IPS DF 19.7 (cell line): ENCODE data around the gene FAM219A.
"Not testable (repeated sequence)": the region's sequence is repeated elsewhere in the genome, so short reads cannot be mapped to it uniquely, and the experiment has no call there.

ENCODE experiments used
- DNase-seq: peaks from one replicate; pipeline ENCODE4 v3.0.0-alpha.2; 2013; ENCODE audit warnings: low read depth, low spot score

Gene FAM219A

GRCh38 chr9:34376596-34377403 lies 81.6 kb downstream of the FAM219A start, which contains the start of gene MYORG:
Gene MYORG (minus strand): TSS chr9:34376898. CDS start chr9:34372943, 3,955 bp downstream.
- peak; percentile 91 for DNase-seq

GRCh38 chr9:34375901-34376595 lies 82.3 kb downstream of the FAM219A start:
- DNase-seq: no peak

- DNase-seq: no peak
Observed at GRCh38 chr9:34374905-34375552, 83.3 kb downstream of the FAM219A start.

- DNase-seq: no peak
Observed at GRCh38 chr9:34374339-34374738, 84.0 kb downstream of the FAM219A start.

GRCh38 chr9:34373749-34374148 lies 84.6 kb downstream of the FAM219A start:
- no peak for DNase-seq

GRCh38 chr9:34372467-34373011 lies 85.8 kb downstream of the FAM219A start:
- no peak for DNase-seq

DNA sequence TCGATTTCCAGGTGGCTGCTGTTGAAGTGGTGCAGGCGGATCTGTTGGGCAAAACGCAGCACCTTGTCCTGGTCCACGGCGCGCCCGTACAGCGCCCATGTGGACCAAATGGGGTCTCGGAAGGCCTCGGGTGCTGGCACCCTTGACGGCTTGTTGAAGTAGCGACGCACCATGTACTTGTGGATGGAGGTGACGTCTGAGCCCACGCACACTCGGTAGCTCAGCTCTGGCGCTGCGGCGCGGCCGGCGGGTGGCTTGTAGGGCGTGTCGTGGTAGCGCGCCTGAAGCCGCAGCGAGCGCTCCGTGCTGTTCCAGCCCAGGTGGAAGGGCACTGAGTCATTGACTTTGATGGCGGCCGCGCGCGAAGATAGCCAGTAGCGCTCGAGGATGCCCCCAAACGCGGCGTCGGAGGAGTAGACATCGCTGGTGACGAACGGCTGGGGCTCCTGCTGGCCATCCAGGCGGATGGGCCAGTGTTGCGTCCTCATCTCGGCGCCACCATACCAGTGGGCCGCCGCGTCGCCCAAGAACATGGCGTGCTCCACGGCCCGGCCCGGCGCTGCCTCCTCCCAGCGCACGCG lies 86.4 kb downstream of the FAM219A start:
- no peak for DNase-seq

DNA sequence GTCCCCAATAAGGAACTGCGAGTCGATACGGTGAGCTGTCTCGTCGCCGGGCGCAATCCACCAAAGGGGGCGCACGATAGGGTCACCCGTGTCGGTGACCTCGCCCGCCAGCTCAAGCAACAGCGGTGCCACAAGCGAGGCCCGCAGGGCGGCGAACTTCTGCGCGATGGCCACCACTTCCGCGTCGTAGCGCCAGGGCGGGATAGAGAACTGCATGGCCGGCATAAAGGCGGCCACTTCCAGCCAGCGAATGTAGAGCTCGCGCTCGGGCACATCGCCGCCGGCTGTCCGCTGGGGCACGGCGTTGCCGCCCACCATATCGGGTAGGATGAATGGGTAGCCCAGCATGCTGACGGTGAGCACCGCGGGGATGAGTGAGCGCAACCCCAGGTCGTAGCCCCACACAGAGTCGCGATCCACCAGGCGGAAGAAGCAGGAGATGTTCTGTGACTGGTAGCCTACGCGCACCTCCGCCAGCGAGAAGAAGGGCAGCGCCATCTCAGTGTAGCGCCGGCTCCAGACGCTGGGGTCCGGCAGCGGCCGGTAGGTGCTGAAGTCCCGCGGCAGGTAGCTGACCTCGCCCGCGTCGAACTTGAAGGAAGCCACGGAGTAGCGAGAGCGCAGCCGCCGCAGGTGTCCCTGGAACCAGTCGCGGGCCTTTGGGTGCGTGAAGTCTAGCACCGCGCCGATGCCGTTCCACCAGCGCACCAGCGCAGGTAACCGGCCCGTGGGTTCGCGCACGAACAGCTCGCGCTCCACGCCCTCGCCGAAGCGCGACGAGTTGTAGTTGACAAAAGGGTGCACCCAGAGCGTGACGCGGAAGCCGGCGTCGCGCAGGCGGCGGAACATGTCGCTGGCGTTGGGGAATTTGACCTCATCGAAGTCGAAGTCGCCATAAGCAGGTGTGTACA lies 87.1 kb downstream of the FAM219A start:
- no peak for DNase-seq

DNA sequence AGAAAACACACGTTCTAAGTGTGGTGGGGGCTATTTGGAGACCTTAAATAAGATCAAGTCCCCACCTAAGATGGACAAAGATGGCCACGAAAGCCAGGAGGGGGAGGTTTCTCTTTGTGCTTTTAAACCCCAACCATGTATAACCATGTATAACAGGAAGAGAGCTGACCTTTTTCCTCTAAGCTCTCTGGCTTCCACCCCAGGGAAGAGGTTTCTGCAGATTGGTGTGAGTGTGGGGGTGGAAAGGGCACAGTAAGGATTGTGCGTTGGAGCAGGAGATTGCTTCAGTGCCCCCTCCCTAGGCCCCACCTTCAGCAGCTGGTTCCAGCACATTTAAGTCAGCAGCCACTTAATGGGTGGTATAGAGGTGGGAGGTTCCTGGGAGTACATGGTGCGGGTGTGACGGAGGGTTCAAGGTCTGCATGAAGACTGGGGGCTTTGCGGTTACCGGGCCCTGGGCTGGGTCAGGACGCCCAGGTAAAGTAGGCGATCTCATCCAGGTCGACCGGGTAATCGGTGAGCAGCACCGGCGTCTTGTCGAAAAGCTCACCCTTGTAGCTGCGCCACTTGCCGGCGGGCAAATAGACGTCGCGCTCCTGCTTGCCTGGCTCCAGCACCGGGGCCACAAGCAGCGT lies 87.9 kb downstream of the FAM219A start:
- no peak for DNase-seq

DNA sequence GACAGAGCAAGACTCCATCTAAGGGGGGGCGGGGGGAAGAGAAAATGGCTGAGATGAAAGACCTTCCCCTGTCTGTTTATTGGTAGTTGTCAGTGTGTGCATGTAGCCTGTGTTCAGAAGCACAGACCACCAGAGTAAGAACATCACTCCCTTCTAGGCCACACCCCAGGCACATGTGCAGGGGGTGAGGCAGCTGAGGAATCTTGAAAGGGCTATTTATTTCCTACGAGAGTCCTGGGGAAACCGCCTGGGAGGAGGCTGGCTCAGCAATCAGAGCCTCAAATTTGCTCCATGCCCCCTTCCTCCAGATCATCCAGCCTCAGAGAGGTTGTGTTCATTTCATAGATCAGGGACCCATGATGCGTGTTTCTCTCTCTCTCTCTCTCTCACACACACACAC lies 88.7 kb downstream of the FAM219A start:
- DNase-seq: no peak

GRCh38 chr9:34368796-34369195 lies 89.6 kb downstream of the FAM219A start:
- DNase-seq: not testable (repeated sequence)

- not testable (repeated sequence) for DNase-seq
Observed at GRCh38 chr9:34367751-34368410, 90.5 kb downstream of the FAM219A start.

GRCh38 chr9:34366365-34366764 lies 92.0 kb downstream of the FAM219A start:
- DNase-seq: no peak

DNA sequence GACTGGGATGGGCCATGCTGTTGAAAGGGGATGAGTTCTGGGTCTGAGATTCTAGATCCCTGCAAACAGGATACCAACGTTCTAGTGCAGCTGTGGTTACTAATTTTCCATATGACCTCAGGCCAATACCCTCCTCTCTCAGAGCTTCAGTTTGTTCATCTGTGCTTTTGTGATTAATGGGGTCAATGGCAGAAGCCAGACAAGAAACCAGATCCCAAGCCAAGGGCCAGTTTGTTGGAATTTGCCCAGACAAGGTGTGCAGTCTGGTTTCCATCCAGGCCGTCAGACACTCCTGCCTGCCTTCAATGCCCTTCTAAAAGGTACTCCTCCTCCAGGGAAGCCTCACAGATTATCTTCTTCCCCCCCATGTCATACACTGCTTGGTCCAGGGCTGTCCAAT lies 93.1 kb downstream of the FAM219A start:
- DNase-seq: no peak

DNA sequence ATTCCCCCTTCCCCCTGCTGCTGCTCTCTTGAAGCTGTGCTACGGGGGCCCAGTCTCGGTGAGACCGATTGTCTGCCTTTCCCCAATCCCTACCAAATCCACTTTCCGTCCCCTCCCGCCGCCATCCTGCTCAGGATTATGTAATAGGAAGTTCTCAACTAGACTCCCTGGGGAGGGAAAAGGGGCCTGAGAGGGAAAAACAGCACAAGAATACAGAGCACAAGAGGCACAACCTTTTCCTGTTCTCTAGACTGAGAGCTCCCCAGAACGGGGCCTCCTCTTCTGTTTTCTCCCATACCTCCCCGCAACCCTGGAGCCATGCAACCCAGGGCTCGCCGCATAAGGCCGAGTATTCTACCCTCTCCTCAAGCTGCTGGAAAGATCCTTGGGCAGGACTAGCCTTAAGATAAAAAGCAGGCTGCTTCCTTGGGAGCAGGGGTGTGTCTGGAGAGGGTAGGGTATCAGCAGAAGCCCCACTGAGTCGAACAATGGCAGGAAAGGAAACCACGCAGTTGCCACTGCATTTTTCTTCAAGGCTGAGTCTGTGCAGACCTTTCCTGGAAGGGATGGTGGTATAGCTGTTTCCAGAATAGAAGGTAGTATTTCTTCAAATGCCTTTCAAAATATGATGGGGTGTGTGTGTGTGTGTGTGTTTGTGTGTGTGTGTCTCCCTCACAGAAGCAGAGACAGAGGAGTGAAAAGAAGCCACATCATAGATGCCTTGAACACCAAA lies 94.6 kb downstream of the FAM219A start:
- no peak for DNase-seq

DNA sequence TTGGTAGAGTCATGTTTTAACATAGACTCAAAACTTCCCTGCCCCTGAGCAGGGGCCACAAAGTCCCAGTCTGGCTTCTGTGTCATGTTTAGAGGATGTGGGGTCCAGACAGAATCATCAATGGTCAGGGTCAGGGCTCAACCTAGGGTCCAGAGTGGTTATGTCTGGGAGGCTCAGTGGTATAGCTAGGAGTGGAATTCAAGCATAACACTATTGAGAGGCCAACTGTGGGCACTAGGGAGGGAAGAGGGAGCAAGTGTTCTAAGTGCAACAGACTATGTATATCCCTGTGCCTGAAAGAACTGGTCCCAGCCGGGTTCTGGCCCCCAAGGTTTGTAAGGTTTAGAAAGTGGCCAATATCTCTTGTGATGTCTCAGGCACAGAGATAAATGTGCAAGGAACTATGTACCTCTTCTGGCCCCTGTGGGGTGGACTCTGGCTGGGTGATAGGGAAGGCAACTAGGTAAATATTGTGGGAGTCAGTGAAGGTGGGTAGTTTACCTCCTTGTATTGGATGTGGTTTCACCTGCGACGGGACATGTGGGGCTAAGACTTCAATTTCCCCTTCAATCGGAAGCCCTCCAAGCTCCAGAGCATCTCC lies 95.7 kb downstream of the FAM219A start:
- DNase-seq: no peak

- DNase-seq: not testable (repeated sequence)
Observed at GRCh38 chr9:34352957-34353356, 105.4 kb downstream of the FAM219A start.

GRCh38 chr9:34352122-34352652 lies 106.2 kb downstream of the FAM219A start:
- not testable (repeated sequence) for DNase-seq
